ENCODE results near the gene SUN1. TPM values are rescaled to one million over a fixed set of nuclear protein-coding genes. Genes with fewer than 3 reads are reported as not detected.

SUN1 gene
- total RNA-seq, 3 donors from 2014 or later: 153 to 189 (median 160) TPM

GRCh38 chr7:891805-892204 is 59.5 kb downstream of the SUN1 start:
- H3K4me1 ChIP-seq: no peaks in the 10 kb centered on the region
- H3K36me3 ChIP-seq: peaks cover 11% of the 10 kb centered on the region
- intact Hi-C loops (cut with DNase I; ENCODE audit: low total_unique reads): no loop called here
- H3K9me3 ChIP-seq: no peaks in the 10 kb centered on the region
- no peak overlapping the region for H3K4me3 ChIP-seq
- no peak overlapping the region for H3K27ac ChIP-seq
- H3K27me3 ChIP-seq: no peaks in the 10 kb centered on the region
- no peak for DNase-seq (ENCODE audit: low spot score in 2 of 2)
- TF ChIP-seq POLR2A (IDR thresholded peaks at IDR 0.05): no peak
- TF ChIP-seq POLR2AphosphoS5 (IDR thresholded peaks at IDR 0.05): no peak
- TF ChIP-seq, protein P1, sequence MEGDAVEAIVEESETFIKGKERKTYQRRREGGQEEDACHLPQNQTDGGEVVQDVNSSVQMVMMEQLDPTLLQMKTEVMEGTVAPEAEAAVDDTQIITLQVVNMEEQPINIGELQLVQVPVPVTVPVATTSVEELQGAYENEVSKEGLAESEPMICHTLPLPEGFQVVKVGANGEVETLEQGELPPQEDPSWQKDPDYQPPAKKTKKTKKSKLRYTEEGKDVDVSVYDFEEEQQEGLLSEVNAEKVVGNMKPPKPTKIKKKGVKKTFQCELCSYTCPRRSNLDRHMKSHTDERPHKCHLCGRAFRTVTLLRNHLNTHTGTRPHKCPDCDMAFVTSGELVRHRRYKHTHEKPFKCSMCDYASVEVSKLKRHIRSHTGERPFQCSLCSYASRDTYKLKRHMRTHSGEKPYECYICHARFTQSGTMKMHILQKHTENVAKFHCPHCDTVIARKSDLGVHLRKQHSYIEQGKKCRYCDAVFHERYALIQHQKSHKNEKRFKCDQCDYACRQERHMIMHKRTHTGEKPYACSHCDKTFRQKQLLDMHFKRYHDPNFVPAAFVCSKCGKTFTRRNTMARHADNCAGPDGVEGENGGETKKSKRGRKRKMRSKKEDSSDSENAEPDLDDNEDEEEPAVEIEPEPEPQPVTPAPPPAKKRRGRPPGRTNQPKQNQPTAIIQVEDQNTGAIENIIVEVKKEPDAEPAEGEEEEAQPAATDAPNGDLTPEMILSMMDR (IDR thresholded peaks at IDR 0.05): no peak

GRCh38 chr7:892648-893593 is 60.6 kb downstream of the SUN1 start:
- H3K4me3 ChIP-seq: no peak overlapping the region
- no peak for TF ChIP-seq POLR2A (IDR thresholded peaks at IDR 0.05)
- TF ChIP-seq, protein P1 (IDR thresholded peaks at IDR 0.05): no peak
- TF ChIP-seq POLR2AphosphoS5 (IDR thresholded peaks at IDR 0.05): no peak

GRCh38 chr7:893686-894085 is 61.4 kb downstream of the SUN1 start:
- Histone ChIP-seq H3K27me3 (no peaks in the 10 kb centered on the region), H3K4me1 (no peaks in the 10 kb centered on the region), H3K36me3 (peaks cover 11% of the 10 kb centered on the region), H3K4me3 (no peak overlapping the region), H3K27ac (no peak overlapping the region), H3K9me3 (no peaks in the 10 kb centered on the region)
- intact Hi-C loops (cut with DNase I; ENCODE audit: low total_unique reads): no loop called here
- TF ChIP-seq, protein P1 (IDR thresholded peaks at IDR 0.05): no peak
- TF ChIP-seq POLR2AphosphoS5 (IDR thresholded peaks at IDR 0.05) (no peak), POLR2A (IDR thresholded peaks at IDR 0.05) (no peak)
- no peak for DNase-seq (ENCODE audit: low spot score in 2 of 2)

More at GRCh38 chr7:892648-893593, 60.6 kb downstream of the SUN1 start:
- DNase-seq (ENCODE audit: low spot score in 2 of 2): no peak
- Histone ChIP-seq H3K4me1 (no peaks in the 10 kb centered on the region), H3K27ac (no peak overlapping the region), H3K36me3 (peaks cover 11% of the 10 kb centered on the region), H3K9me3 (no peaks in the 10 kb centered on the region), H3K27me3 (no peaks in the 10 kb centered on the region)
- intact Hi-C loops (cut with DNase I; ENCODE audit: low total_unique reads): no loop called here

- Histone ChIP-seq H3K27me3 (no peaks in the 10 kb centered on the region), H3K27ac (no peak overlapping the region), H3K4me1 (no peaks in the 10 kb centered on the region), H3K9me3 (no peaks in the 10 kb centered on the region), H3K4me3 (no peak overlapping the region), H3K36me3 (peaks cover 11% of the 10 kb centered on the region)
- no peak for TF ChIP-seq POLR2AphosphoS5 (IDR thresholded peaks at IDR 0.05)
- no peak for TF ChIP-seq POLR2A (IDR thresholded peaks at IDR 0.05)
- TF ChIP-seq, protein P1 (IDR thresholded peaks at IDR 0.05): no peak
- no peak for DNase-seq (ENCODE audit: low spot score in 2 of 2)
- intact Hi-C loops (cut with DNase I; ENCODE audit: low total_unique reads): no loop called here
Measured at GRCh38 chr7:894164-894867, 62.0 kb downstream of the SUN1 start.

Measured in breast epithelium (tissue), 4 donors.